HEK293 (cell line): ENCODE results near the gene C12orf56.

Source experiments
- BCL11A ChIP-seq: fragments of 450-650 bp; formaldehyde crosslinking; IDR thresholded peaks from 2 replicates; pipeline ENCODE4 v1.5.1; 2016; ENCODE audit warnings: low read depth, missing biosample characterization, missing genetic modification characterization
- REPIN1 ChIP-seq: fragments of 450-650 bp; formaldehyde crosslinking; IDR thresholded peaks from 2 replicates; pipeline ENCODE4 v1.5.1; 2017; ENCODE audit warnings: missing biosample characterization, missing genetic modification characterization, low read depth
- ZNF19 ChIP-seq: fragments of 450-650 bp; formaldehyde crosslinking; IDR thresholded peaks from 2 replicates; pipeline ENCODE4; 2016; ENCODE audit warnings: missing biosample characterization, missing genetic modification characterization, low read depth
- ZNF239 ChIP-seq: fragments of 450-650 bp; formaldehyde crosslinking; IDR thresholded peaks from 2 replicates; pipeline ENCODE4 v1.5.1; 2016; ENCODE audit warnings: missing biosample characterization, missing genetic modification characterization
- ZNF510 ChIP-seq: fragments of 450-650 bp; formaldehyde crosslinking; IDR thresholded peaks from 2 replicates; pipeline ENCODE4 v1.5.1; 2018; ENCODE audit warnings: mild to moderate bottlenecking, missing genetic modification characterization, missing biosample characterization; ENCODE audit not compliant: insufficient replicate concordance
- ZNF670 ChIP-seq: fragments of 450-650 bp; formaldehyde crosslinking; IDR thresholded peaks from 2 replicates; pipeline ENCODE4 v1.5.1; 2016; ENCODE audit warnings: missing biosample characterization, missing genetic modification characterization, low read depth
- TF ChIP-seq, protein P1 (sequence below): fragments of 450-650 bp; formaldehyde crosslinking; IDR thresholded peaks from 2 replicates; pipeline ENCODE4 v1.5.1; 2016; ENCODE audit warnings: missing biosample characterization, missing genetic modification characterization

DNA sequence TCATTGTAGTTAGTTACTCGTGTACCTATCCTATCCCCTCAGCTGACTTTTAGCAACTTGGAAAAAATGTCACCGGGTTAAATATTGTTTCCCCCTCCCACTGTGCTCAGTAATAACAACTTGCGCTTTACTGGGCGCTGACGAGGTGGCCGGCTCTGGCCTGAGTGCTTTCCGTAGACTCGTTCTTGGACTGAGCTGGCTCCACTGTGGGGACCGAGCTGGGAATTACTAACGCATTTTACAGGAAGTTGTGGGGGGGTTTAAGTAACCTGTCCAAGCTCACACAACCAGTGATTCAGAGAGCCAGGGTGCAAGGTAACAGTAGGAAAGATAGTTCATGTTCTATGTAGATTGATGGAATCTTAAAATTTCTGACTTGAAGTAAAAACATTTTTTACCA lies 86.0 kb downstream of the C12orf56 start:
- TF ChIP-seq ZNF670 (no peak), ZNF239 (no peak), ZNF510 (no peak), ZNF19 (no peak), BCL11A (no peak), REPIN1 (tag by site-specific recombination) (no peak)
- TF ChIP-seq, protein P1, sequence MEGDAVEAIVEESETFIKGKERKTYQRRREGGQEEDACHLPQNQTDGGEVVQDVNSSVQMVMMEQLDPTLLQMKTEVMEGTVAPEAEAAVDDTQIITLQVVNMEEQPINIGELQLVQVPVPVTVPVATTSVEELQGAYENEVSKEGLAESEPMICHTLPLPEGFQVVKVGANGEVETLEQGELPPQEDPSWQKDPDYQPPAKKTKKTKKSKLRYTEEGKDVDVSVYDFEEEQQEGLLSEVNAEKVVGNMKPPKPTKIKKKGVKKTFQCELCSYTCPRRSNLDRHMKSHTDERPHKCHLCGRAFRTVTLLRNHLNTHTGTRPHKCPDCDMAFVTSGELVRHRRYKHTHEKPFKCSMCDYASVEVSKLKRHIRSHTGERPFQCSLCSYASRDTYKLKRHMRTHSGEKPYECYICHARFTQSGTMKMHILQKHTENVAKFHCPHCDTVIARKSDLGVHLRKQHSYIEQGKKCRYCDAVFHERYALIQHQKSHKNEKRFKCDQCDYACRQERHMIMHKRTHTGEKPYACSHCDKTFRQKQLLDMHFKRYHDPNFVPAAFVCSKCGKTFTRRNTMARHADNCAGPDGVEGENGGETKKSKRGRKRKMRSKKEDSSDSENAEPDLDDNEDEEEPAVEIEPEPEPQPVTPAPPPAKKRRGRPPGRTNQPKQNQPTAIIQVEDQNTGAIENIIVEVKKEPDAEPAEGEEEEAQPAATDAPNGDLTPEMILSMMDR (tag by site-specific recombination) = no peak
